Frontal cortex (tissue), 4 donors: Measurements from ENCODE around the gene SNAPC2. TPM values are rescaled to one million over a fixed set of nuclear protein-coding genes. Genes with fewer than 3 reads are reported as not detected.
"Not testable (repeated sequence)": the region's sequence is repeated elsewhere in the genome, so short reads cannot be mapped to it uniquely, and the experiment has no call there.

ENCODE experiments used
- DNase-seq, 2 donors: peaks; one replicate each; pipeline ENCODE4 v3.0.0; 2012; ENCODE audit warnings: low spot score in 2 of 2
- FAIRE-seq: peaks from 2 replicates; lab custom pipeline; 2012; peaks lifted over from hg19 to GRCh38; lab: Jason Lieb, UNC
- total RNA-seq: library from RNA; depleted of rRNA; stranded (reverse); fragments of >200 nt; gene quantifications from one replicate; pipeline ENCODE4 v1.2.3, GENCODE V29; 2014
- donor health status: control.
- donor health status: control.
- donor health status: control.

Gene SNAPC2
- total RNA-seq, 1 donor from 2014 or later, result 4.9 TPM

DNA sequence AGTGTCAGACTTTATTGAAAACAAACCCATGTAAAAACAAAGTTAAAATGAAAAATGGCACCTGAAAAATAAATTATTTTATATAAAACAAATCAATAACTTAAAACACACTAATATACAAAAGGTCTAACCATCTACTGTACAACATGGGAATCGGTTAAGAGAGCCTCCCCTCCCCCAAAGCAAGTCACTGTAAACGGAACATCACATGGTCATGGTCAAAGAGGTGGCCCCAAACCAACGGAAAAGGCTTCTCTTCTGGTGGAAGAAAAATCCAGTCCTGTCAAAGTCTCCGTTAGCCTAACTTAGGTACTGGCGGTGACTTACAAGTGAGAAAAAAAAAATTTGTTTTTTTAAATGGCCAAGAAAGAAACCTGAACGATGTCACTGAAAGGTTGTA lies 39.1 kb downstream of the SNAPC2 start:
- DNase-seq (no peak), FAIRE-seq (no peak)

DNA sequence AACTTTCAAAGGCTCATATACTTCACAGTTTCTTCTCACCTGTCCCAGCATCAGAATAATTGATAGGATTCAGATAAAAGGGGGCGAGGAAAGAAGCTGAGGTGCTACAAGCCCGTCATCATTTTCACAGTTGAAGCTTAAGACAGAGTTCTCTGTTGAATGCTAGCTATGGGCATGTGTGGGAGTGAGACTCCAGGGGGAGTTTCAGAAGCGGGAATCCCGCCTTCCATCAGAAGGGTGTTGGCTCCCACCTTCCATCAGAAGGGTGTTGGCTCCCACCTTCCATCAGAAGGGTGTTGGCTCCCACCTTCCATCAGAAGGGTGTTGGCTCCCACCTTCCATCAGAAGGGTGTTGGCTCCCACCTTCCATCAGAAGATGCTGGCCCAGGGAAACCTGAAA lies 40.9 kb downstream of the SNAPC2 start:
- not testable (repeated sequence) for FAIRE-seq, DNase-seq

DNA sequence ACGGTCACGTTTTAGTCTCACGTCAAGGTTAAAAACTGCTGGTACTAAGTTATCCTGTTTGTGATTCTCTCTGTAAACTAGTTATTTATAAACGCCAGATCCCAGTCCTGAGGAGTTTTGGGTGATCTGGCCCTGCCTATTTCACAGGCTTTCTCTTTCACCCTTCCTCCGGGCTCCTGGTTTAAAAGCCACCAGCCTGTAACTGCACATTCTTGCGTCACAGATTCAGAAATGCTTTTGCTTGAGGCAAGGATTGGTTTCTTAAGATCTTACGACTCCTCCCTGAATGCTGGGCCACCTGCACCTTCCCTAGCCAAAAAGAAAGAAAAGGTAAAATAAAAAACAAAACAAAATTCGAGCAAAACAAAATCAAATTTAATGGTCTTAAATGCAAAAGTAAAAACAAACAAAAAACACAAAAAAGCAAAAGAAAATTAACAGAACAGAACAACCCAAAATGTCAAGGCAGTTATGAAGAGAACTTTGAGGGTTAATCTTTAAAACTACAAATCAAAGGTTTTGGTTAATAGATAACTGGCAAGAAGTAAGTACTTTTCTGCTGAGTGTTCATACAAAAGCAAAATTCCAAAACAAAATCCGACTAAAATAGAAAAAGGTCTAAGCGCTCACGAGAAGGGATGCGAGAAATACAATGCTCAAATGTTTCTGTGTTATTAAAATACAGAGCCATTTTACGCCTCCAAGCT lies 41.9 kb downstream of the SNAPC2 start:
- no peak for DNase-seq
- no peak for FAIRE-seq

DNA sequence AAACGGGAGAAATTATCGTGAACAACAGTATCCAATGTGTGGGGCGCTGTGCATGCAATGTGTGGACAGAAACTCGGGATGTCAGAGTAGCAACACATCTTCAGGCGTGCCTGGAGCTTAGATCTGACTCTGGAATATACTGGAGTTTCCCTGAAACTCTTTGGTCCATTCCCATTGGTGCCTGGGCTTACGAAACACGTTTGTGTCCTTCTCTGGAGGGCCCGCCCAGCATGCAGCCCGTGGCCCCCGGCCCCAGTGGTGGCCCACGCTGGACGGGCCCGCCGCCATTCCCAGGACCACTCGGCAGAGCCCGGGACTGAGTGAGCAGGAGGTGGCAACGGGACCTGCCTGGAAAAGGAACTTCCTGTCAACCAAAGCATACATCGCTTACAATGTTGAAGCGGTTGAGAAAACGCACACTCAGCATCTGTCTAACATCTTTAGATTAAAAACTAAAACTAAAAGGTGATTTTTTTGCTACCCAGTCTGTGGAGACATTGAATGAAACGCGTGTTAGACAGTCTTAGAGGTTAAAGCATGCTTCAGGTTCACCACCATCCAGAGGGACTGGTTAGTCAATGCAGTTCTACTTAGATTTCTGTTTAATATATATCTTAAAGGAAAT lies 42.6 kb downstream of the SNAPC2 start:
- FAIRE-seq, result no peak
- no peak for DNase-seq

DNA sequence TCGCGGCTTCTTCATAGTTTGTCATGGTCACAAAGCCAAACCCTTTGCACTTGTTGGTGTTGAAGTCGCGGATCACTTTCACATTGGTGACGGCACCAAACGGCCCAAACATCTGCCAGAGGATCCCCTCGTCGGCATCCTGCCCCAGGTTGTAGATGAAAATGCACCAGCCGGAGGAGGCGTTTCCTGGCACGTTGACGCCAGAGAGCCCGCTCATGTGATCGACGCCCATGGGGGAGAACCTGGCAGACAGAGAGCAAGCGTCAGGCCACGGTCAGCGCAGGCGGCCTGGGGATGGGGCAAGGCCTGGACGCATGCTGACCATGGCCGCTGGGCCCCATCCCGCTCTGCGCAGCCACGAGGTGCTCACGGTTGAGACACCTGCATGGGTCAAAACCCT lies 43.4 kb downstream of the SNAPC2 start:
- DNase-seq, result no peak
- no peak for FAIRE-seq

DNA sequence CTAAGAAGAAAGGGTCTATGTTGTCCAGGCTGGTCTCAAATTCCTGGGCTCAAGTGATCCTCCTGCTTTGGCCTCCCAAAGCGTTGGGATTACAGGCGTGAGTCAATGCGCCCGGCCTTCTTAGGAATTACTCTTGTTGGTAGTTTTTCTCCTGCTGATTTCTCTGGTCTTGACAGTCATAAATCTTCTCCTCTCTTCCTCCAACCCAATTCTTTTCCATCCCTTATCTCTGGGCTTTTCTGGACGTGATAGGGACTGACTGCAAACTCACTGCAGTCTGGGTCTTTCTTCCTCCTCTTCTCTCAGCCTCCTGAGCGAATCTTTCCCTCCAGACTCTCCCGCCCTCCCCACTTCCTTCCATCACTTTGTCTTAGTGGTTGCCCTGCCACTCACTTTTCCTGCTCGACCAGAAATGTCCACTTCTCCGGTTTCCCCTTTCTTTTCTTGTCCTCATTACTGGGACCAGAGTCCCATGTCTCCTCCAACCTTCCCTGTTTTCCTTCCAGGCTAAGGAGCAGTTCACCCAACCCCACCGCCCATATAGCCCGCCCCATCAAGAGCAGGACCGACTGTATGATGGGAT lies 45.2 kb downstream of the SNAPC2 start:
- FAIRE-seq (no peak), DNase-seq (no peak)

DNA sequence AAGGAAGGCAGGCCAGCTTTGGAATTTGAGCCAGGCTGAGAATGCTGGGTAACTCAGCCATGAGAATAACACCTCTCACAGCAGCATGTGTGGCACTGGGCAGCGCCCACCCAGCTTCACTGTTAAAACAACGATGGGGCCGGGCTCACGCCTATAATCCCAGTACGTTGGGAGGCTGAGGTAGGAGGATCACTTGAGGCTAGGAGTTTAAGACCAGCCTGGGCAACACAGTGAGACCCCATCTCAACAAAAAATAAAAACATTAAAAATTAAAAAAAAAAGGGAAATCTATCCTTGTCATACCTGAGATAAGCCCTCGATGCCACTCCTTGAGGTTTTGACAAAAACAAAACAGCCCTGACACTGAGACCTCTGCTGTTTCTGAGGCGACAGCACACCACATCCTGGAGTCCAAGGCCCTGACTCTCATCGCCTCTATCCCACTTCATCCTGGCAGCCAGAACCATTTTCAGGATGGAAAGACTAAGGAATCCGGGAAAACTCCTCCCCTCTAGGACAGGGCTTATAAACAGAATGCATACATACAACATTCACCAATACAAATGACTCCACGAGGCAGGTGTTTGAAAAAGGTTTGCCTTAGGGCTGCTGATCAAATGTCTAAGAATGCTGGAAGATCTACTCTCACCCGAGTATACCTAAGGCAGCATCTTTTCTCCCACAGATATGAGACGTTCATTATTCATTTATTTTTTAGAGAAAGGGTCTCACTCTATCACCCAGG lies 46.0 kb downstream of the SNAPC2 start:
- DNase-seq (no peak), FAIRE-seq (no peak)

DNA sequence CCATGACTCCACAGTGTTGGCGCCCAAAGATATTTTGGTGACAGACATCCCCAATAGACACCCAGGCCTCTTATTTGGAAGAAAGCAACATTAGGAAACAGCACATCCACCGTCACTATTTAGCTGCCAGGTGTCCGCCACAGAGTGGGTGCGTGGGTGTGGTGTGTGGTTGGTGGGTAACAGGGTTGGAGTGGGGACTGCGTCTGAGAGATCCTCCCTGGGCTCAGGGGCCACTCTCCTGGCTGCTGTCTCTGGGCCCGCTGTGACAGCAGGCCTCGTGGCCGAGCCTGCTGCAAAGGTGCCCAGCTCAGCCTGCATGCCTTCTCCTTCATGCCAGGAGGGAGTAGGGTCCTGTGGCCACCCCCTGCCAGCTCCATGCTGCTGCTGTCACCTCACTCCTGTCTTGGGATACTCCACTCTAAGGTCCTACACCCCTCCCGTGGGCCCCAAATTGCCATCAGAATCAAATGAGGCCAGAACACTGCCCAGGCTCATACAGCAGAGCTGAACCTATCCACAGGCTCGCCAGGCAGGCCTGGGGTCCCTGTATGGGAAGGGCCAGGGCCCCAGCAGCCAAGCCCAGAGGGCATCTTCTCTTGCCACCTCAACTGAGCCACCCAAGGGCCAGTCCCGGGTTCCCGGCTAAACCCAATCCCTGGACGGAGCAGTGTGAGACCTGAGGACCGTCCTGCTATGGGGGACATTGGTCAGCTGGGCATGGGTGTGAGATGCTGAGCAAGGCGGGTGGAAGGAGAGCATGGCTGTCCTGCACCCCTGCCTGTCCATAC lies 48.1 kb downstream of the SNAPC2 start:
- DNase-seq, result no peak

DNA sequence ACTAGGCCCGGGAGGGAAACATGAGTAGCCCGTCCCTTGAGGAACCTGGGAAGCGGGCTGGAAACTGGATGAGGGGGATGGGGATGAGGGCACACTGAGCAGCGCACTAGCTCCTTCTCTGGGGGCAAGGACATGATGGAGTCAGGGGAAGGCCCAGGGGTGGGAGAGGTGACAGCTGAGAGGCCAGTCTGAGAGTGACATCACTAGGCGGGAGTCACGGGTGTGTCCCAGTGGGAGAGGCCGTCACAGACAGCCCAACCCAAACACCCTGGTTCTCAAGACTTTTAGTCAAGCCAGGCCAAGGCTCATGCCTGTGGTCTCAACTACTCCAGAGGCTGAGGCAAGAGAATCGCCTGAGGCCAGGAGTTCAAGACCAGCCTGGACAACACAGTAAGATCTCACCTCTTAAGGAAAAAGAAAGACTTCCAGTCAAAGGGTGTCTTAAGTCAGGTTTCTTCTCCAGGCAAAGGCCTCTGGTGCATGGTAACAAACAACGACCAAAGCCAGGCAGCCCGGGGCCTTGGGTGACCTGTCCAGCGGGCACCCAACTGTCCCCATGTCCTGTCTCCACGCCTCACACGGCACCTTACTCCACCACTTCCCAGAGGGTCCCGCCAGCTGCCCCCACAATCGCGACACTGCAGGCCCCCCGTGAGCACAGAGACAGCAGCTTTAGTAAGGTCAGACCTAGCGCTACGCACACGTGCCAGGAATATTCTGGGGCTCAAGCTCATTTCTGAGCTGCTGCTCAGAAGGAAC lies 48.8 kb downstream of the SNAPC2 start:
- no peak for DNase-seq
- no peak for FAIRE-seq

More for the DNA sequence above, 48.1 kb downstream of the SNAPC2 start:
- no peak for FAIRE-seq

DNA sequence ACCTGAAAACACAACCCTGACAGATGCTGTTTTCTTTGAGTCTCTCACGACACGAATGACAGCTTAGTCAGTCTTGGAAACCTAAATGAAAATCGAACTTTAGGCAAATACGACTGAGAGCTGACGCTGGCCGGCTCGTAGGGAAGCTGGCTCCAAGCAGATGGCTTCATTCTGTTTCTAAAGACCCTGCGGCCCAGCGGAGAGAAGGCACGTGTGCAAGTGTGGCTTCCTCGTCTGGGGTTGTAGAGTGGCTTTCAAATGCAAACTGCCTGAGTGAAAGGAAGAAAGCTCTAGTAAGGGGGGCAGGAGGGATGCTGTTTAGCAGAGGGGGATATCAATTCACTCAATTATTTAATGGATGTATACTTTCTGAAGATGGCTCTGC lies 49.4 kb downstream of the SNAPC2 start:
- FAIRE-seq (no peak), DNase-seq (no peak)

DNA sequence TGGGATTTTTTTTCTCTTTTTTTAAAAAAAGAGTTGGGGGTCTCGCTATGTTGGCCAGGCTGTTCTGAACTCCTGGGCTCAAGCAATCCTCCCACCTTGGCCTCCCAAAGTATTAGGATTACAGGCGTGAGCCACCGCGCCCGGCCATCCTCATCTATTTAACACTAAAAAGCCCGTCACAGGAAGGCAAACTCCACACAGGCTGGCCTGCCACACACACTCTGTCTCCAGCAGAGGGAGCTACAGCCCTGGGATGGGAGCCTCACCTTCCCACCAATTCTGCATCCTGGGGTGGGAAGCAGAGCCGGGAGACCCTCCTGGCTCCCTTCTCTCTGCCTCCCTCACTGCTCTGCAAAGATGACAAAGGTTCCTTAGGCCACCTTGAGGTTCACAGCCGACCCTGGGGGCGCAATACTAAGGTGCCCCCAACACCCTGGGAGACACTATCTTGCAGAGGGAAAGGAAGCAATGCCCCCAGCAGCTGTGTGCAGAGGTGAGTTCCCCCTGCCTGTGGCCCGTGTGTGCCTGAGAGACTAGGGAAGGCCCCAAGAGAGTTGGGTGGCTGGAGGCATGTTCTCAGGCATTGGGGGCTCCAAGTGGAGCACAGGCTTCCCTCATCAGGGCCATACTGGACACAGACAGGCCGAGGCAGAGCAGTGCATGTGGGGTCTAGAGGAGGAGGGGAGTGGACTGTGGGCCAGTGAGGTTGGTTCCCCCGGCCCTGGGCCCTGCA lies 50.7 kb downstream of the SNAPC2 start:
- no peak for FAIRE-seq
- peak in 1 of 2 donors; percentile 46 for DNase-seq

DNA sequence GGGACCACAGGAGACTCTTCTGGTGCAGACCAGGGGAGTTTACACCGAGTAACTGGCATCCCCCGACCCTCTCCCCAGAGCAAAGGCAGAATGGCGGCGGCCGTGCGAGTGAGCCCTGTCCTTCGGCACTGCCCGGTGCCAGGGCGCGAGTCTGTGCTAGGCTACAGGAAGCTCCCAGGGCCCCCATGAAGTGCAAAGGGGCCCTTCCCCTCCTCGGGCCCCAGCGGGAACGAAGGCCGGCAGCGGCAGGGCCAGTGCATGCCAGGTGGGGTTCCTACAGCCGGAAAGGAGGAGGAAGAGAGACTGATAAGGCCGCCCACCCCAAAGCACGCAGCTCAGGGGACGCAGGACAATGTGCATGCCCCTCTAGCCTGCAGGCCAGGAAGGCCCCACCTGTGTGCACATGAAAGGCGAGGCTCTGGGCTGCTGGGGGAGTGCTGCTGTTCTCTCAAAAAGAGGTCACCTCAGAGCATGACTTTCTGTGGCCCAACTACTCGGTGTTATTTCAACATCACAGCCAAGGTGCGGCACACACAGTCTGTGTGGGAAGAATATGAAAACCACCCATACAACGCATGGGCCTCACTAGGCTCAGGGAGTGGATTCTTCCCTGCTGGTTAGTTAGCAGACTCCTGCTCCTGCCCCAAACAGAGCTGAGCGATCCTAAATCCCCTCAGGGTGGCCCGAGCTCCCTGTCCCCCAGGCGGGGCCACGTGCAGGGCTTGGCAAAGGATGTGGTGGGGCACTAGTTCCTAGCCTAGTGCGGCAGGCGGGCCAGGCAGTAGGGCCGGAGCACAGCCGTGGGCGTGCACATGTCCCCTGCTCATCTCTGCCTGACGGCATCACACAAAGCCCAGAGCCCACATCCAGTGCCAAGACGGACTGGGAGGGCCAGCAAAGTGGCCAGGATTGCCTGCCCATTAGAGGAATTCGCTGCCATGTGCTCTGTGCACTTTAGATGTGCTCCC lies 51.7 kb downstream of the SNAPC2 start:
- no peak for FAIRE-seq
- no peak for DNase-seq

Other genes starting within 250 kb of the SNAPC2 start
- gene MCEMP1, start 243.2 kb upstream of the SNAPC2 start, total RNA-seq, result not detected
- gene TRAPPC5, start 239.5 kb upstream of the SNAPC2 start, total RNA-seq, result 15.5 TPM
- not detected for gene FCER2, start 218.2 kb upstream of the SNAPC2 start, total RNA-seq
- gene CLEC4G, start 188.2 kb upstream of the SNAPC2 start, total RNA-seq, result 0.82 TPM
- gene CD209, start 172.8 kb upstream of the SNAPC2 start, total RNA-seq, result 0.82 TPM
- not detected for gene CLEC4M, start 157.1 kb upstream of the SNAPC2 start, total RNA-seq
- 47.7 TPM for gene EVI5L, start 90.1 kb upstream of the SNAPC2 start, total RNA-seq
- 2.9 TPM for gene PRR36, start 45.9 kb upstream of the SNAPC2 start, total RNA-seq
- gene LRRC8E, start 31.8 kb upstream of the SNAPC2 start, total RNA-seq, result not detected
- 5.7 TPM for gene MAP2K7, start 16.5 kb upstream of the SNAPC2 start, total RNA-seq
- gene TGFBR3L, start 5.5 kb upstream of the SNAPC2 start, total RNA-seq, result not detected
- 9.4 TPM for gene CTXN1, start 5.8 kb downstream of the SNAPC2 start, total RNA-seq
- 26.9 TPM for gene TIMM44, start 23.3 kb downstream of the SNAPC2 start, total RNA-seq
- 14.3 TPM for gene ELAVL1, start 85.3 kb downstream of the SNAPC2 start, total RNA-seq
- gene CCL25, start 132.4 kb downstream of the SNAPC2 start, total RNA-seq, result 1.2 TPM
- gene FBN3, start 229.3 kb downstream of the SNAPC2 start, total RNA-seq, result 28.1 TPM